BJ (cell line): ENCODE measurements around the gene KRT31. TPM values are rescaled to one million over a fixed set of nuclear protein-coding genes. Genes with fewer than 3 reads are reported as not detected.

Source experiments
- CTCF ChIA-PET: fragments of 350-600 bp; formaldehyde crosslinking; extraction: SDS; loops from one replicate; lab custom pipeline; 2021; ENCODE audit warnings: antibody characterized with exemption, inconsistent platforms; lab: Yijun Ruan, JAX
- POLR2A ChIA-PET: fragments of 300-600 bp; sonication (Branson Sonifier 250); formaldehyde crosslinking; extraction: SDS; loops from one replicate; lab custom pipeline; 2021; ENCODE audit warnings: antibody characterized with exemption; lab: Charles Lee
- DNase-seq: peaks from one replicate; pipeline ENCODE4 v3.0.0-alpha.2; 2011; ENCODE audit warnings: low read depth
- H3K27me3 ChIP-seq: 2 replicates; pipeline ENCODE4 v1.6.0; 2011; ENCODE audit warnings: low read length; ENCODE audit not compliant: control insufficient read depth, insufficient read depth
- H3K36me3 ChIP-seq: 2 replicates; pipeline ENCODE4 v1.5.1; 2011; ENCODE audit warnings: low read length; ENCODE audit not compliant: control insufficient read depth, insufficient read depth
- H3K4me3 ChIP-seq: 2 replicates; pipeline ENCODE4 v1.5.1; 2011; ENCODE audit warnings: low read depth, mild to moderate bottlenecking, control low read depth, low read length
- polyA plus RNA-seq: library from polyadenylated mRNA; depleted of rRNA; stranded (reverse); fragments of >200 nt; gene quantifications from 2 replicates; pipeline ENCODE4 v1.2.3, GENCODE V29; 2011
- TF ChIP-seq, protein P1 (sequence below): IDR thresholded peaks from 2 replicates; pipeline ENCODE4 v1.5.1; 2011; ENCODE audit warnings: low read depth, mild to moderate bottlenecking, control low read depth, inconsistent platforms, low read length, moderate library complexity; ENCODE audit not compliant: insufficient read depth

KRT31 gene
- polyA plus RNA-seq, 1 experiment, result 0.11 TPM

DNA sequence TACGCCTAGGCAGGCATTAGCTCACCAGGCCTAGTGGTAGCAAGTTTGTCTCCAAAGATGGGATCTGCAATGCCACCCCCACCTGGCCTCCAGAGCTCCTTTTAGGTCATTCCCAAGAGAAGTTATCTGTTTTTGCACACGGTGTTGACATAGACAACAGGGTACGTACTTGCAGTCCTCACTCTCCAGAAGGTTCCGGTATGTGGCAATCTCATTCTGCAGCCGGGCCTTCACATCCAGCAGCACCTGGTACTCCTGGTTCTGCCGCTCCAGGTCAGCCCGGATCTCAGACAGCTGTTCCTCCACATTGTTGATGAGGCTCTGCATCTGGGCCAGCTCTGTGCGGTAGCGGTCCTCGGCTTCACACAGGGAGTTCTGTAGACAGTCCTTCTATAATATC, 9.8 kb upstream of the KRT31 start:
- no peak overlapping the region for H3K4me3 ChIP-seq
- ChIA-PET POLR2A (no interaction called here), CTCF (interaction anchor here (1.1 to 6.6 kb wide), 5 partner anchors 10 to 256 kb away, joined by 3 to 36 read pairs (median 19); no protein-coding TSS in a partner anchor)
- H3K36me3 ChIP-seq, result no peaks in the 10 kb centered on the region
- no peak for DNase-seq
- no peaks in the 10 kb centered on the region for H3K27me3 ChIP-seq
- TF ChIP-seq, protein P1, sequence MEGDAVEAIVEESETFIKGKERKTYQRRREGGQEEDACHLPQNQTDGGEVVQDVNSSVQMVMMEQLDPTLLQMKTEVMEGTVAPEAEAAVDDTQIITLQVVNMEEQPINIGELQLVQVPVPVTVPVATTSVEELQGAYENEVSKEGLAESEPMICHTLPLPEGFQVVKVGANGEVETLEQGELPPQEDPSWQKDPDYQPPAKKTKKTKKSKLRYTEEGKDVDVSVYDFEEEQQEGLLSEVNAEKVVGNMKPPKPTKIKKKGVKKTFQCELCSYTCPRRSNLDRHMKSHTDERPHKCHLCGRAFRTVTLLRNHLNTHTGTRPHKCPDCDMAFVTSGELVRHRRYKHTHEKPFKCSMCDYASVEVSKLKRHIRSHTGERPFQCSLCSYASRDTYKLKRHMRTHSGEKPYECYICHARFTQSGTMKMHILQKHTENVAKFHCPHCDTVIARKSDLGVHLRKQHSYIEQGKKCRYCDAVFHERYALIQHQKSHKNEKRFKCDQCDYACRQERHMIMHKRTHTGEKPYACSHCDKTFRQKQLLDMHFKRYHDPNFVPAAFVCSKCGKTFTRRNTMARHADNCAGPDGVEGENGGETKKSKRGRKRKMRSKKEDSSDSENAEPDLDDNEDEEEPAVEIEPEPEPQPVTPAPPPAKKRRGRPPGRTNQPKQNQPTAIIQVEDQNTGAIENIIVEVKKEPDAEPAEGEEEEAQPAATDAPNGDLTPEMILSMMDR, result no peak

DNA sequence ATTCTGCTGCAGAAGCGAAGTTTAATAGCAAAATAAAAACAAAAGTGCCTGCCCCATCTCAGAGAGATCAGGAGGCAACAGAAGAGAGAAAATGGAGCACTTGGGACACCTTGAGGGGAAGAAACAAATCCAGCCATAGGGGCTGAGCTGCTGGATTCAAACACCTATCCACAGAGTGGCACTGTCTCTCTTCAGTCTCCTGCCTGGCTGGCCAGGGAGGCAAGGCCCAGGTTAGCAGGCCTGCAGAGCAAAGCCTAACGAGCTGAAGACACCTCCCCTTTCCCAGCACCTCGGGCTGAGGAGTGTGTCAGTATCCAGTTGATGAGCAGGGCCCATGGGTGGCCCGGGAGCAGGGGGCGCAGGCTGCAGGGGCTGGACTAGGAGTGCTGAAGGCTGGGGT, 8.8 kb upstream of the KRT31 start:
- CTCF ChIA-PET, result interaction anchor here (0.9 to 6.6 kb wide), 6 partner anchors 11 to 257 kb away, joined by 3 to 36 read pairs (median 24); no protein-coding TSS in a partner anchor
- TF ChIP-seq, protein P1, result 0 out of 2 replicates have a peak, but pooled peaks have one; percentile 5
- DNase-seq, result no peak
- H3K4me3 ChIP-seq, result no peak overlapping the region
- no peaks in the 10 kb centered on the region for H3K36me3 ChIP-seq
- no peaks in the 10 kb centered on the region for H3K27me3 ChIP-seq
- POLR2A ChIA-PET, result no interaction called here

DNA sequence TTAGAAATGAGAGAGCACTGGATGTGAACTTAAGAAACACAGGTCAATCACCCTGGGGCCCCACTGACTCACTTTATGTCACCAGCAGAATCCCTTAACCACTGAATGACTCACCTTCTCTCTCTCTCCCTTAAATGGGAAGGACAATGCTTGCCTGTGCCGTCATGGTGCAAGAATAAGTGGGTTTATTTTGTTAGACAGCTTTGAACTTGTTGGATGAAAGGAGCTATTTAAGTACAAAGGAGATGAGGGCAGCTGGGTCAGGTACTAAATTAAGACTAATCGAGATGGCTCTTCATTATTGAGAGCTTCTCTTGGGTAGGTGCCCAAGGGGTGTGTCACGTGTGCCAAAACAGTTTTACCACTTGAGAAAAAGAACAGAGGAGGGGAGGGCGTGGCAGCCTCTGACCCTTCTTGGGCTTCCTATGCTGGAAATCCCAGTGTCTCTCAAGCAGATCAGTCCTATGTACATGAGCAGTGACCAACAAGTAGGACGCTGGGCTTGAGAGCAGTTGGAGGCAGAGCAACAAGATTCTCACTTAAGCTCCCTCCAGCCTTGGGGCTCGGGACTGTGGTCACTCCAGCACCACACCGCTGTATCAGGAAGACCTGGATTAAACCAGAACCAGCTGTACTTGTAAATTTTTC, 6.7 kb upstream of the KRT31 start:
- TF ChIP-seq, protein P1, result no peak
- Histone ChIP-seq H3K4me3 (no peak overlapping the region), H3K36me3 (no peaks in the 10 kb centered on the region), H3K27me3 (no peaks in the 10 kb centered on the region)
- CTCF ChIA-PET, result interaction anchor here (0.6 to 6.6 kb wide), 16 partner anchors 13 to 501 kb away, joined by 3 to 36 read pairs (median 4); no protein-coding TSS in a partner anchor
- POLR2A ChIA-PET, result interaction anchor here (0.6 to 0.9 kb wide), 2 partner anchors 35 to 450 kb away, joined by 3 to 4 read pairs; no protein-coding TSS in a partner anchor
- DNase-seq, result peak; percentile 94

DNA sequence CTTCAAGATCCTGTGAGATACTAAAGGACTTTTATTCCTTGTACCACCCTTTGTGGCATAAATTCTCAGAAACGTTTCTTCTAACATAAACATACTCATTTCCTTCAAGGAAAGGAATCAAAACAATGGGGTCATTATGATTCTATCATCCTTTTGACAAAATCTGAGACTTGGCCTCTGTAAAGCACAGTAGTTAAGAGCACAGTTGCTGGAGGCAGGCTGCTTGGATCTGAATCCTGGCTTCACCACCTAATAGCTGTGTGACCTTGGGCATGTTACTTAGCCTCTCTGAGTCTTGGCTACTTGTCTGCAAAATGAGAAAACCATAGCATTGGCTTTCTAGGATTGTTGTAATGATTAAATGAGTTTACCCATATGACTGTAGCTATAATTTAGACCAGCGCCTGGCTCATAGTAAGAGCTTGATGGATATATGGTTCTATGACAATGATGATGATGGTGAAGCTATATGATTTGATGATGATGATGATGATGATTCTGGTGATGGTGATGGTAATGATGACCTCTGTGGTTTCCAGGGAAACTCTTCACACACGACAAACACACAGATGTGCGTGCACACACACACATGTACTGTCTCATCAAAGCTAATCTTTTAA, 6.1 kb upstream of the KRT31 start:
- TF ChIP-seq, protein P1, result no peak
- no peak overlapping the region for H3K4me3 ChIP-seq
- no peaks in the 10 kb centered on the region for H3K36me3 ChIP-seq
- POLR2A ChIA-PET, result interaction anchor here (0.6 to 0.9 kb wide), 2 partner anchors 21 to 36 kb away, joined by 3 to 4 read pairs; partner anchors contain the start of gene KRT34
- DNase-seq, result no peak
- CTCF ChIA-PET, result interaction anchor here (0.6 to 6.6 kb wide), 13 partner anchors 14 to 494 kb away, joined by 3 to 36 read pairs (median 5); no protein-coding TSS in a partner anchor
- no peaks in the 10 kb centered on the region for H3K27me3 ChIP-seq

DNA sequence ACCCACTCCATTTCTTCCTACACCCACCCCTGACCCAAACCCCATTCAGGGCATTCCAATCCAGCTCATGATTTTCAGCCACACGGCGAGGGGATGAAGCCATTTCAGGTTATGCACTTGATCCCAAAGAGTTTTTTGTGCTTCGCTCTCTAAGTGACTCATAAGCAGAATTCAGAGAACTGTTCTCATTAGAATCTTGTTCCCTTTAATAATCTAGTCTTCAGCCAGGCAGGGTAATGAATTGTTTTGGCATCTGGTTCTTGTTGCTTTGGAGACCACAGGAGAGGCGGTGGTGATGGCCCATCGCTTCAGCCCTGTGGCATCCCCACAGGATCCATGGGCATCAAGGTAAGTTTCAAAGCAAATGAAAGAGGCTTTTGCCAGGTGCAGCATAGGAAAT, 4.8 kb upstream of the KRT31 start:
- H3K27me3 ChIP-seq, result no peaks in the 10 kb centered on the region
- ChIA-PET POLR2A (no interaction called here), CTCF (interaction anchor here (6.6 kb wide), 1 partner anchor 147 kb away, joined by 36 read pairs; no protein-coding TSS in a partner anchor)
- DNase-seq, result no peak
- H3K4me3 ChIP-seq, result no peak overlapping the region
- H3K36me3 ChIP-seq, result no peaks in the 10 kb centered on the region
- TF ChIP-seq, protein P1, result no peak
